ENCODE results near the gene ZNF792.

Gene ZNF792

GRCh38 chr19:35000647-35001501, 36.8 kb upstream of the ZNF792 start:
- TF ChIP-seq TEAD4 (IDR thresholded peaks at IDR 0.05) (no peak), ZBTB7A (IDR thresholded peaks at IDR 0.05; ENCODE audit: low read depth) (peak; percentile 43; the same call in 1 of the 2 replicates), TAF1 (IDR thresholded peaks at IDR 0.05; ENCODE audit: low read depth) (0 out of 2 replicates have a peak, but pooled peaks have one; percentile 21), MAX (IDR thresholded peaks at IDR 0.05) (0 out of 2 replicates have a peak, but pooled peaks have one; percentile 24), EGR1 (IDR thresholded peaks at IDR 0.05) (no peak), CREB1 (IDR thresholded peaks at IDR 0.05; ENCODE audit: low read depth) (no peak)

- no peak for TF ChIP-seq CREB1 (IDR thresholded peaks at IDR 0.05; ENCODE audit: low read depth)
- TF ChIP-seq TCF12 (IDR thresholded peaks at IDR 0.05; ENCODE audit: low read depth), result no peak
- TF ChIP-seq FOXM1 (IDR thresholded peaks at IDR 0.05; ENCODE audit: borderline replicate concordance, low read depth), result no peak
- TF ChIP-seq REST (IDR thresholded peaks at IDR 0.05; ENCODE audit: low read depth), result no peak
- TF ChIP-seq EGR1 (IDR thresholded peaks at IDR 0.05), result no peak; the same call in 1 of the 2 replicates
- no peak for TF ChIP-seq ZBTB7A (IDR thresholded peaks at IDR 0.05; ENCODE audit: low read depth)
These were observed 36.3 kb upstream of the ZNF792 start for GRCh38 chr19:35000338-35000646.

GRCh38 chr19:34999498-35000337, 35.7 kb upstream of the ZNF792 start, which contains the start of gene GRAMD1A:
Gene GRAMD1A, plus strand, starts transcription at chr19:35000323. Its CDS starts 156 bp downstream, at chr19:35000479.
- no peak for TF ChIP-seq USF1 (IDR thresholded peaks at IDR 0.05)
- TF ChIP-seq CREB1 (IDR thresholded peaks at IDR 0.05; ENCODE audit: low read depth), result peak; percentile 67

- TF ChIP-seq YY1 (IDR thresholded peaks at IDR 0.05; ENCODE audit: low read depth) (no peak), RAD21 (IDR thresholded peaks at IDR 0.05; ENCODE audit: low read depth) (no peak), ZBTB7A (IDR thresholded peaks at IDR 0.05; ENCODE audit: low read depth) (no peak), NFIC (IDR thresholded peaks at IDR 0.05) (no peak), EP300 (IDR thresholded peaks at IDR 0.05; ENCODE audit: borderline replicate concordance) (no peak), CEBPB (IDR thresholded peaks at IDR 0.05) (no peak), TAF1 (IDR thresholded peaks at IDR 0.05; ENCODE audit: low read depth) (no peak; the same call in 1 of the 2 replicates), CREB1 (IDR thresholded peaks at IDR 0.05; ENCODE audit: low read depth) (no peak), MAX (IDR thresholded peaks at IDR 0.05) (no peak), EGR1 (IDR thresholded peaks at IDR 0.05) (no peak), TCF12 (IDR thresholded peaks at IDR 0.05; ENCODE audit: low read depth) (no peak), TEAD4 (IDR thresholded peaks at IDR 0.05) (no peak)
These were observed 34.9 kb upstream of the ZNF792 start for GRCh38 chr19:34998777-34999497.

GRCh38 chr19:34997071-34997617, 33.1 kb upstream of the ZNF792 start:
- TF ChIP-seq REST (IDR thresholded peaks at IDR 0.05; ENCODE audit: low read depth) (no peak), FOXM1 (IDR thresholded peaks at IDR 0.05; ENCODE audit: borderline replicate concordance, low read depth) (no peak), CEBPB (IDR thresholded peaks at IDR 0.05) (no peak), MAX (IDR thresholded peaks at IDR 0.05) (no peak), ZBTB7A (IDR thresholded peaks at IDR 0.05; ENCODE audit: low read depth) (no peak), EP300 (IDR thresholded peaks at IDR 0.05; ENCODE audit: borderline replicate concordance) (no peak), TEAD4 (IDR thresholded peaks at IDR 0.05) (no peak), NFIC (IDR thresholded peaks at IDR 0.05) (no peak), EGR1 (IDR thresholded peaks at IDR 0.05) (no peak), TAF1 (IDR thresholded peaks at IDR 0.05; ENCODE audit: low read depth) (no peak), TCF12 (IDR thresholded peaks at IDR 0.05; ENCODE audit: low read depth) (no peak)
